CD8-positive, alpha-beta memory T cell (primary cell): Measurements from ENCODE around the gene EPS15. TPM values are rescaled to one million over a fixed set of nuclear protein-coding genes. Genes with fewer than 3 reads are reported as not detected.

ENCODE experiments used
- CTCF ChIA-PET: fragments of 350-600 bp; sonication (Branson Sonifier 250); formaldehyde crosslinking; loops from one replicate; lab custom pipeline; 2021; ENCODE audit warnings: antibody characterized with exemption; lab: Charles Lee
- POLR2A ChIA-PET: fragments of 350-600 bp; sonication (Branson Sonifier 250); formaldehyde crosslinking; loops from one replicate; lab custom pipeline; 2021; ENCODE audit warnings: antibody characterized with exemption; lab: Charles Lee
- DNase-seq, 5 donors: peaks; one replicate each; pipeline versions ENCODE4 v3.0.0 to v3.0.0-alpha.2; 2020 to 2022; ENCODE audit warnings: mixed read lengths in 1 of 5
- H3K27ac ChIP-seq: one replicate; pipeline ENCODE4 v1.7.0; 2013; ENCODE audit warnings: low read depth, mild to moderate bottlenecking, low read length, moderate library complexity
- H3K27me3 ChIP-seq: 2 replicates; pipeline ENCODE4 v1.7.0; 2013; ENCODE audit warnings: low read length, mild to moderate bottlenecking; ENCODE audit not compliant: insufficient read depth, poor library complexity, severe bottlenecking
- H3K36me3 ChIP-seq: 2 replicates; pipeline ENCODE4 v1.7.0; 2013; ENCODE audit warnings: mild to moderate bottlenecking, low read length, moderate library complexity; ENCODE audit not compliant: insufficient read depth
- H3K4me1 ChIP-seq: 2 replicates; pipeline ENCODE4 v1.7.0; 2013; ENCODE audit warnings: mild to moderate bottlenecking, low read length, moderate library complexity; ENCODE audit not compliant: insufficient read depth
- H3K4me3 ChIP-seq: 2 replicates; pipeline ENCODE4 v1.7.0; 2013; ENCODE audit warnings: mild to moderate bottlenecking, low read length
- H3K9me3 ChIP-seq: 2 replicates; pipeline ENCODE4 v1.7.0; 2013; ENCODE audit warnings: mild to moderate bottlenecking, low read length
- H3K27ac Mint-ChIP-seq, 8 donors: one replicate each; pipeline ENCODE4 v1.8.0; 2020 to 2021; ENCODE audit warnings: mixed read lengths in 8 of 8, mild to moderate bottlenecking in 6 of 8, inconsistent platforms in 3 of 8, moderate library complexity in 3 of 8
- H3K27me3 Mint-ChIP-seq, 2 donors: one replicate each; pipeline ENCODE4 v1.8.0; 2020 to 2021; ENCODE audit warnings: mixed read lengths in 2 of 2, mild to moderate bottlenecking in 1 of 2, moderate library complexity in 1 of 2
- H3K36me3 Mint-ChIP-seq, 3 donors: one replicate each; pipeline ENCODE4 v1.8.0; 2020 to 2021; ENCODE audit warnings: mixed read lengths in 3 of 3, inconsistent platforms in 1 of 3, mild to moderate bottlenecking in 1 of 3
- H3K4me1 Mint-ChIP-seq, 3 donors: one replicate each; pipeline ENCODE4 v1.8.0; 2020 to 2021; ENCODE audit warnings: mixed read lengths in 3 of 3, inconsistent platforms in 1 of 3, mild to moderate bottlenecking in 1 of 3
- H3K4me3 Mint-ChIP-seq, 7 donors: one replicate each; pipeline ENCODE4 v1.8.0; 2020 to 2021; ENCODE audit warnings: mixed read lengths in 7 of 7, mild to moderate bottlenecking in 6 of 7, moderate library complexity in 4 of 7, inconsistent platforms in 2 of 7
- H3K9me3 Mint-ChIP-seq, 5 donors: one replicate each; pipeline ENCODE4 v1.8.0; 2020 to 2022; ENCODE audit warnings: mixed read lengths in 5 of 5, mild to moderate bottlenecking in 3 of 5, moderate library complexity in 2 of 5, inconsistent platforms in 1 of 5
- polyA plus RNA-seq: library from polyadenylated mRNA; unstranded; fragments of 300-500 nt; fragmentation: Illumina TruSeq; gene quantifications from one replicate; pipeline ENCODE4 v1.2.3, GENCODE V29; 2021
- total RNA-seq, 2 experiments: library from RNA; stranded (reverse); gene quantifications; one replicate each; pipeline ENCODE4 v1.2.3, GENCODE V29; 2021

The EPS15 gene
- total and polyA plus RNA-seq, 3 experiments from 2014 or later: 59.6 to 112 (median 108) TPM

DNA sequence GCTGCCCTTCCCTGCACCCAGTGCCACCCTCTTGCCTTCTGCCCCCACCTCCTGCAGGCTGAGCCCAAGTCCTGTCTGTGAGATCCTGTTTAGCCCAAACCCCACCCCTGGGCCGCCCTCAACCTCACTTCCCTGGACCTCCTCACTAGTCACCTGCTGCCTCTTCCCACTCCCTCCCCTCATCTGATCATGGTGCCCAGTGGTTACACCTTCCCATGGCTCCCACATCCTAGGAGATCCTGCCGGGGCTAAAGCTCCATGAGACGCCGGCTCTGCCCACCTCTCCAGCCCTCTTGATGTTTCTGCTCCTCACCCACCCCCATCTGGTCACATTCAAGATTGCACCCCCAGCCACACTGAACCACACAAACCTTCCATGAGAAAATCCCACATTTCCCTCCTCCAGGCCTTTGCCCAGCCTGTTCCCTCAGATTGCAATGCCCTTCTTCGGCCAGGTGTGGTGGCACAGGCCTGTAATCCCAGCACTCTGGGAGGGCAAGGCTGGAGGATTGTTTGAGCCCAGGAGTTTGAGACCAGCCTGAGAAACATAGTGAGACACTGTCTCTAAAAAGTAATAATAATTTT is 205.7 kb downstream of the EPS15 start:
- Histone ChIP-seq H3K4me3 (no peak overlapping the region), H3K27me3 (no peaks in the 10 kb centered on the region), H3K9me3 (no peaks in the 10 kb centered on the region), H3K36me3 (no peaks in the 10 kb centered on the region), H3K4me1 (no peaks in the 10 kb centered on the region), H3K27ac (no peak overlapping the region)
- no peaks in the 10 kb centered on the region for H3K36me3 Mint-ChIP-seq
- peak overlapping the region in 2 of 8 donors; percentile 38 to 48 for H3K27ac Mint-ChIP-seq
- CTCF ChIA-PET: no interaction called here
- peaks cover 0 to 11% of the 10 kb centered on the region in 2 donors for H3K27me3 Mint-ChIP-seq
- H3K9me3 Mint-ChIP-seq: no peaks in the 10 kb centered on the region
- DNase-seq: no peak
- POLR2A ChIA-PET: no interaction called here
- H3K4me1 Mint-ChIP-seq: peaks cover 0 to 7% (median 0%) of the 10 kb centered on the region in 3 donors
- no peak overlapping the region for H3K4me3 Mint-ChIP-seq

DNA sequence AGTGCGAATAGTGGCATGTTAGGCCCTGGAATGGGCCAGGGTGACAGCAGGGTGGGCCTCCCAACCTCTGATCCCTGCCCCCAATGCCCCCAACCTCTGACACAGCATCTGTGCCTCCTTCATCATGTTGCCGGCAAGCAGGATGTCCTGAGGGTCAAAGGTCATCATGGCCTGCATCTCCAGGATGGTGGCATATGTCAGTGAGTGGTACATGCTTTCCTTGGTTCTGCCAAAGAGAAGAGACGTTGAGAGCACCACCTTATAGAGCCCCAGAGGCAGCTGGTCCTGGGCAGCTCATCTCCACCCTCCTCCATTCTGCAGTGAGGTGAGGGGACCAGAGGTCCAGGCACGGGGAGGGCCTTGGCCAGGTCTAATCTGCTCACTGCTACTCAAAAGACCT is 206.3 kb downstream of the EPS15 start:
- Histone ChIP-seq H3K36me3 (no peaks in the 10 kb centered on the region), H3K4me3 (no peak overlapping the region), H3K27ac (no peak overlapping the region), H3K9me3 (no peaks in the 10 kb centered on the region), H3K27me3 (no peaks in the 10 kb centered on the region), H3K4me1 (no peaks in the 10 kb centered on the region)
- Mint-ChIP-seq H3K9me3 (no peaks in the 10 kb centered on the region), H3K36me3 (no peaks in the 10 kb centered on the region), H3K4me3 (no peak overlapping the region), H3K27ac (peak overlapping the region in 1 of 8 donors; percentile 59), H3K4me1 (peaks cover 0 to 7% (median 0%) of the 10 kb centered on the region in 3 donors), H3K27me3 (peaks cover 0 to 7% of the 10 kb centered on the region in 2 donors)
- ChIA-PET CTCF (no interaction called here), POLR2A (interaction anchor here (0.6 kb wide), 1 partner anchor 17 kb away, joined by 3 read pairs; no protein-coding TSS in a partner anchor)
- no peak for DNase-seq

DNA sequence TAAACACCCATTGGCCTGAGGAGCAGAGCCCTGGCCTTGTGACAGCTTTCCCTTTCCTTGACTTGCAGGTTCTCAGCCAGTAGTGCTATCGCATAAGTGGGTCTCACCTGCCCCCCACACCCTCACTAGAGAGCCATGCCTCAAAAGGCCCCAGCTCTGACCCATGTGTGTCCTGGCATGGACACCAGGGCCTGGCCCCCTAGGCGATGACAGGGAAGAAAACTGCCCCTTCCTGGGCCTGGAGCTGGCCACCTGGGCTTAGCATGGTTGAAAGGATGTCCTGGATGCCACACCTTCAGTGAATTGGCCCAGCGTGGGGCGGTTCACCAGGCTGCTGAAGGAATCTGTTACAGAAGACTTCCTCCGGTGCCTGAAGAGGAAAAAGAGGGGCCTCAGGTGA is 207.2 kb downstream of the EPS15 start:
- POLR2A ChIA-PET: no interaction called here
- peak overlapping the region in 1 of 7 donors; percentile 61 for H3K4me3 Mint-ChIP-seq
- H3K36me3 Mint-ChIP-seq: no peaks in the 10 kb centered on the region
- no peaks in the 10 kb centered on the region for H3K36me3 ChIP-seq
- H3K4me1 Mint-ChIP-seq: peaks cover 0 to 7% (median 0%) of the 10 kb centered on the region in 3 donors
- H3K4me3 ChIP-seq: no peak overlapping the region
- H3K27ac ChIP-seq: no peak overlapping the region
- H3K9me3 ChIP-seq: no peaks in the 10 kb centered on the region
- H3K27ac Mint-ChIP-seq: no peak overlapping the region
- H3K27me3 ChIP-seq: no peaks in the 10 kb centered on the region
- no peaks in the 10 kb centered on the region for H3K9me3 Mint-ChIP-seq
- peaks cover 0 to 7% of the 10 kb centered on the region in 2 donors for H3K27me3 Mint-ChIP-seq
- CTCF ChIA-PET: no interaction called here
- DNase-seq: no peak
- no peaks in the 10 kb centered on the region for H3K4me1 ChIP-seq

DNA sequence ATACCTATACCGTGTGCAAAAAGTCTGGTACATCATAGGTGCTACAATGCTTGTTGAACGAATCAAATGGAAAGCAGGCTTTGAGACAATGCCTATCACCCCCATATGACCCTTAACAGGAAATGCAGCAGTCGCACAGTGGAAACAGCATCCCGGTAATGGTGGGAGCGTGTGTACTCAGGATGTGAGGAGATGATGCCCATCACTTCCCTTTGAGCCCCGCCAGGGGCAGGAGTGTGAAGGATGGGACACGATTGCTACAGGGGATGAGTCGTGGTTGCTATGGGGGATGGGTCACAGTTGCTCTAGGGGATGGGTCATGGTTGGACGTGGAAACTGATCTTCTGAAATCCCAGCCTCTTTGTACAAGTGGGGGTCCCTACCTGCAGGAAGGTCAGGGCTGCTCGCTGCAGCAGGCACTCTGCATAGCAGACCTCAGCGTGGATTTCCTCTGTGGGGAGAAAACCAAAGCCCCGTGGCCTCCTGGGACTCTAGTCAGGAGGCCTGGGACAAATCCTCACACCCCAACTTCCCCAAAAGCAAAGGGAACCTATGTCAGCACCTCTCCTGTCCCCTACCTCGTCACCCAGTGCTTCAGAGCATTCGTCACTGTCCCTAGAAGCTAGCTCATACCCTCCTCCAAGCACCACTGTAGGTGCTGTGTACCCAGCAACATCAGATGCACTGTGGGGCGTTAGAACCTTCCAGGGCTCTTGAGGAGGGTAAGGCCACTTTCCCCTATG is 208.0 kb downstream of the EPS15 start:
- H3K27me3 Mint-ChIP-seq: peaks cover 0 to 6% of the 10 kb centered on the region in 2 donors
- H3K27me3 ChIP-seq: no peaks in the 10 kb centered on the region
- DNase-seq: no peak
- no peaks in the 10 kb centered on the region for H3K36me3 ChIP-seq
- H3K4me3 Mint-ChIP-seq: no peak overlapping the region
- ChIA-PET POLR2A (no interaction called here), CTCF (no interaction called here)
- no peaks in the 10 kb centered on the region for H3K36me3 Mint-ChIP-seq
- H3K27ac Mint-ChIP-seq: peak overlapping the region in 1 of 8 donors; percentile 61
- peaks cover 0 to 7% (median 0%) of the 10 kb centered on the region in 3 donors for H3K4me1 Mint-ChIP-seq
- no peaks in the 10 kb centered on the region for H3K9me3 Mint-ChIP-seq
- H3K27ac ChIP-seq: no peak overlapping the region
- H3K9me3 ChIP-seq: no peaks in the 10 kb centered on the region
- no peaks in the 10 kb centered on the region for H3K4me1 ChIP-seq
- H3K4me3 ChIP-seq: no peak overlapping the region

DNA sequence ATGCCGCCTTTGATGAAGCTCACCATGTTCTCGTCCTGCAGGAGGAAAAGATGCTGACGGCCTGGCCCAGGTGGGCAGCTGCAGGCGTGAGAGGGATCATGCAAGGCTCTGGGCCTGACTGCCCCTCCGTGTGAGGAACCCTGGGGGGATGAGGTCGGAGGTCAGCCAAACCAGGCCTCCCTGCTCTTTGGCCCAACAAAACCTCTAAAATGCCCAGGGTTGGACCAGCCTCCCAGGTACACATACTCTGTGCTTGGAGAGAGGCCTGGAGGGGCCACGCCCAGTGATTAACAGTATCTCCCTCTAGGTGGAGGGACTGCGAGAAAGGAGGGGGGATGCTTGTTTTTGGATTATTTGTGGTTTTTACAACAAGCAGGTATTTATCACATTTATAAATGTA is 209.8 kb downstream of the EPS15 start:
- H3K27ac ChIP-seq: no peak overlapping the region
- no peak overlapping the region for H3K27ac Mint-ChIP-seq
- H3K36me3 Mint-ChIP-seq: no peaks in the 10 kb centered on the region
- no peak overlapping the region for H3K4me3 Mint-ChIP-seq
- H3K27me3 Mint-ChIP-seq: peaks cover 0 to 6% of the 10 kb centered on the region in 2 donors
- DNase-seq: no peak
- no peaks in the 10 kb centered on the region for H3K9me3 ChIP-seq
- no peak overlapping the region for H3K4me3 ChIP-seq
- H3K36me3 ChIP-seq: no peaks in the 10 kb centered on the region
- no peaks in the 10 kb centered on the region for H3K4me1 ChIP-seq
- no peaks in the 10 kb centered on the region for H3K9me3 Mint-ChIP-seq
- POLR2A ChIA-PET: no interaction called here
- H3K27me3 ChIP-seq: no peaks in the 10 kb centered on the region
- CTCF ChIA-PET: no interaction called here
- H3K4me1 Mint-ChIP-seq: peaks cover 0 to 6% (median 0%) of the 10 kb centered on the region in 3 donors

GRCh38 chr1:51308636-51309035 is 210.4 kb downstream of the EPS15 start:
- H3K9me3 Mint-ChIP-seq: no peaks in the 10 kb centered on the region

GRCh38 chr1:51306950-51307349 is 212.1 kb downstream of the EPS15 start:
- no peaks in the 10 kb centered on the region for H3K36me3 ChIP-seq
- no peaks in the 10 kb centered on the region for H3K9me3 ChIP-seq
- Mint-ChIP-seq H3K36me3 (no peaks in the 10 kb centered on the region), H3K27me3 (peaks cover 0 to 6% of the 10 kb centered on the region in 2 donors), H3K4me3 (no peak overlapping the region), H3K27ac (no peak overlapping the region), H3K4me1 (peaks cover 0 to 2% (median 0%) of the 10 kb centered on the region in 3 donors), H3K9me3 (no peaks in the 10 kb centered on the region)
- no peak for DNase-seq
- ChIA-PET CTCF (no interaction called here), POLR2A (no interaction called here)
- no peak overlapping the region for H3K27ac ChIP-seq
- H3K4me3 ChIP-seq: no peak overlapping the region
- no peaks in the 10 kb centered on the region for H3K27me3 ChIP-seq
- H3K4me1 ChIP-seq: no peaks in the 10 kb centered on the region

More at GRCh38 chr1:51308636-51309035, 210.4 kb downstream of the EPS15 start:
- H3K9me3 ChIP-seq: no peaks in the 10 kb centered on the region
- H3K4me1 ChIP-seq: no peaks in the 10 kb centered on the region
- H3K27ac ChIP-seq: no peak overlapping the region
- POLR2A ChIA-PET: no interaction called here
- no peak for DNase-seq
- CTCF ChIA-PET: no interaction called here
- peaks cover 0 to 6% of the 10 kb centered on the region in 2 donors for H3K27me3 Mint-ChIP-seq
- H3K36me3 ChIP-seq: no peaks in the 10 kb centered on the region
- peaks cover 0 to under 1% (median 0%) of the 10 kb centered on the region in 3 donors for H3K4me1 Mint-ChIP-seq
- no peaks in the 10 kb centered on the region for H3K27me3 ChIP-seq
- peak overlapping the region in 1 of 7 donors; percentile 32 for H3K4me3 Mint-ChIP-seq
- no peak overlapping the region for H3K27ac Mint-ChIP-seq
- H3K4me3 ChIP-seq: no peak overlapping the region
- no peaks in the 10 kb centered on the region for H3K36me3 Mint-ChIP-seq

GRCh38 chr1:51305371-51305823 is 213.7 kb downstream of the EPS15 start:
- no peak overlapping the region for H3K27ac ChIP-seq
- H3K9me3 ChIP-seq: no peaks in the 10 kb centered on the region
- H3K4me3 Mint-ChIP-seq: no peak overlapping the region
- peaks cover 0 to 2% (median 0%) of the 10 kb centered on the region in 3 donors for H3K4me1 Mint-ChIP-seq
- no peaks in the 10 kb centered on the region for H3K36me3 ChIP-seq
- no peaks in the 10 kb centered on the region for H3K27me3 Mint-ChIP-seq
- no peak for DNase-seq
- H3K4me3 ChIP-seq: no peak overlapping the region
- peak overlapping the region in 1 of 8 donors; percentile 12 for H3K27ac Mint-ChIP-seq
- H3K27me3 ChIP-seq: no peaks in the 10 kb centered on the region
- no peaks in the 10 kb centered on the region for H3K4me1 ChIP-seq
- POLR2A ChIA-PET: no interaction called here
- no peaks in the 10 kb centered on the region for H3K9me3 Mint-ChIP-seq
- no peaks in the 10 kb centered on the region for H3K36me3 Mint-ChIP-seq
- CTCF ChIA-PET: interaction anchor here (1.2 to 1.3 kb wide), 2 partner anchors 9 to 29 kb away, joined by 3 to 7 read pairs; no protein-coding TSS in a partner anchor
